NCI-H82 treated with DMSO at 0.1 percent for 48 hours (cell line): Measurements from ENCODE around the gene ENOX2.
"Not testable (repeated sequence)": the region's sequence is repeated elsewhere in the genome, so short reads cannot be mapped to it uniquely, and the experiment has no call there.

Experiments
- DNase-seq: peaks from one replicate; lab custom pipeline; 2025; ENCODE audit not compliant: unreplicated experiment; lab: John Stamatoyannopoulos, UW

The ENOX2 gene

DNA sequence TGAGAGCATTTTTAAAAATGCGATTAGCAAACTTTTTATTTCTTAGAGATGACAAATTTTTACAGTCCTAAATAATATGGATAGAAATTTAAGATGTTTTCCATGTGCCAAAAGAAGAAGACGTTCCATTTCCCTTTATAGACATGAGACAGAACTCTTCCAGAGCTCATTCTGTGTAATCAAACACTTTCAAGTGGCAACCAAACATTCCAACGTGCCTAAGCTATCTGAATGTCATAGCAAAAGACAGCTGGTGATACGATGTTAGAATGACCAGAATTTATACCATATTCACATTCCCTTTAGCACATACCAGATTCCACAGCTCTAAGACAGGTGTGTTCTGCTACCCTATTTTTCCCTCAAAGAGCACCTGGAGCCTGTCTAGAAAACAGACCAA lies 133.2 kb downstream of the ENOX2 start:
- DNase-seq: no peak

DNA sequence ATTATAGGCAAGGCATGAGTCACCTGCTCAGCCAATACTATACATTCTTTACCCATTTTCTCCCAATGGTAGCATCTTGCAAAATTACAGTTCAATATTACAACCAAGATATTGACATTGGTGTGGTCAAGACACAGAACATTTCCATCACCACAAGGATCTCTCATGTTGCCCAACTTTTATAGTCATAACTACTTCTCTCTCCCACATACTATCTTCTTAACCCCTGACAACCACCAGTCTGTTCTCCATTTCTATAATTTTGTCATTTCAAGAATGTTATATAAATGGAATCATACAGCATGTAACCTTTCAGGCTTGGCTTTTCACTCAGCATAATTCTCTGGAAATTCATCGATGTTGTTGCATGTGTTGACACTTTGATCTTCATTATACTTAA lies 144.9 kb downstream of the ENOX2 start:
- DNase-seq: no peak

DNA sequence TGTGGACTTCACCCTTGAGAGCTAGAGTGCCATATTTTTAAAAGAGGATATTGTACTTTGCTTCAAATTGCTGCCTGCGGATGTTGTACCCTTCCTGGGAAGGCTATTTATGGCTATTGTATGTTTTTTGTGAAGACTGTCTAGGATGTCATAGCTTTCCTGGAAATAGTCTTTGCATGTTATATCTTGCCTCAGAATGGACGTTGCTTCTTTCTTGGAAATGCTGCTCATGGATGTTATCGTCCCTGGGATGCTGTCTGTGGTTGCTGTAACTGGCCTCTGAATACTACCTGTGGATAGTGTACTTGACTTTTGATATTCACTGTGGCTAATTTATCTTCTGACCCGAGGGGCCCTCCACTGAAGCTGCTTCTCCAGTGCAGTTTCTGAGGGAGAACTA lies 146.8 kb downstream of the ENOX2 start:
- no peak for DNase-seq

DNA sequence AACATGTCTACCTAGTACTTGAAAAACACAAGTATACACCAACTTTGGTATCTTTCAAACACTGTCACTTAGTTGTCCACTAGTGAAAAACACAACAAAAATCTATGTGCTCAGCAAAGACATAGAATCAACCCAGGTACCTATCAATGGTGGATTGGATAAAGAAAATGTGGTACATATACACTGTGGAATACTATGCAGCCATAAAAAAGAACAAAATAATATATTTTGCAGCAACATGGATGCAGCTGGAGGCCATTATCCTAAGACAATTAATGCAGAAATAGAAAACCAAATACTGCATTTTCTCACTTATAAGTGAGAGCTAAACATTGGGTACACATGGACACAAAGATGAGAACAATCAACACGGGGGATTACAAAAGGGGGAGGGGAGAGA lies 148.7 kb downstream of the ENOX2 start:
- no peak for DNase-seq

DNA sequence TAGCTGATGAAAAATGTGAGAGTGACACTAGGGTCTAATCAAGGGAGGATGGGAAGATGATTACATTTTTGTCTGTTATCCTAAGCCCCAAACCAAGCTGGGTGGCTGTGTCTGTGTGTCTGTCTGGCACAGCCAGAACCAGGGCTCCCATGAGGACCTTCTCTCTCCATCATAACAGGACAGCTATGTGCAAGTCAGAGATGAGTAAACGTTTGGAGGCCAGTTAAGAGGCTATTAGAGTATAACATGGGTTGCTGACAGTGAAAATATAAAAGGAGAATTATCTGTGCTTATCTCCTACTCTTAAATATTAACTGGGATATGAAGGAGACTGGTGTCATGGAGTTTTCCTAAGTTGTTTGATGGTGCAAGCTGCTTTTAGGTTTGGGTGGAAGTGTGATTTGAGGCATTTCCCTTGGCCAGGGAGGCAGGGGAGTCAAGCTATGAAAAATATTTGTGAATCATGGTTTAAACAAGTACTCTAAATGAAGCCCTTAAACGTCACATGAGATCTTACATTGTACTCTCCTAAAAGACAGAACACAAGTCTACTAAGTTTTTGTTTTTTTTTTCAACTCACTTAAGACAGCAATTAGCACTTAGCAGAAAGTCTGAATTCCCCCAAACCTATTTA lies 156.2 kb downstream of the ENOX2 start:
- no peak for DNase-seq

DNA sequence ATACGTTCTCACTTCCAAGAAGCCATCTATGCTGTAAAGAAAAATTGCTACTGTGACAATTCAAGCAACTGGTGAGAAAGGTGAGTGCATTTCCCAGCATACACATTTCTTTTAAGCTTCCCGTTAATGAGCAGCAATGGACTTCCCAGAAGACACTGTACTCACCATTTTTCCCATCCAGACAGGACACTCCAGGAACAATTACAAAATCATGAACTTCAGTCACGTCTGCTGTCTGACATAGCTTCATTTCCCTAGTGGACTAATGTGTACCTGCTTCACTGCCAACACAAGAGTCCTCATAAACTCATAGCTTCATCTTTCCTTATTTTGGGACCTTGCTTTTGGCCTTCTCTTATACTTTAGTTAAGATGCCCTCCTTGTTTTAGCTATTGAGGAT lies 156.9 kb downstream of the ENOX2 start:
- DNase-seq: no peak

DNA sequence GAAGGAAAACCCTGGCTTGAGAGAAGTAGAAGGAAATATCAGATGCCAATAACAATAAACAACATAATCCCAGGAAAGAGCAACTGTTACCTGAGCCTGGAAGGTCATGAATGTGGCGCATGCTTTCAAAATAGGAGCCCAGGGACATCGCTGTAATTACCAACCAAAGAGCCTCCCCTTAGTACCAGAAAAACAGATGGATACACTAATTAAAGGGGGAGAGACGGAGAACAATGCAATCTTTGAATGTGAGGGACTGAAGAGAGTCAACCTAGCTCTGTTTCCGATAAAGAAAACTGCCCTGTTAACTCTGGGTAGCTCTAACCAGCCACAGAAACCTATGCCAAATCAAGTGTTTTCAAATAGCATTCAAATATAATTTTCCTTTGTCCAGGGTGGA lies 161.4 kb downstream of the ENOX2 start:
- DNase-seq: peak; percentile 2

DNA sequence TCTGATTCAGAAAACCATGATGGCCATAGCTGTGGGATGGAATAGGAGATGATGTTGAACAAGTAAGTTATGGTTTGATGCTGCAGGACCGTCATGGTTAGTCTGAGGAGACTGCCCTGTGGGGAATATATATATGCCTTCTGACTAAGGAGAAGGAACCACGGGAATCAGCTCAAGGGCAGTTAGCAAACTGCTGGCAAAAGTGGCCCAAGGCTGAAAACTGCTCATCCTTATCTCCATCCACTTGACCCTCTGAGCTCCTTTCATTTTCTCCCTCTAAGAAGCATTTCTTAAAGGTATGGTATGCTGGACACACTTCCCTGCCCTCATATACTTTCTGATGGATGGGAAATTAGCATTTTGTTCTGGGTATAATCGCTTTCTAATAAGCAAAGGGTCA lies 161.9 kb downstream of the ENOX2 start:
- DNase-seq: no peak

DNA sequence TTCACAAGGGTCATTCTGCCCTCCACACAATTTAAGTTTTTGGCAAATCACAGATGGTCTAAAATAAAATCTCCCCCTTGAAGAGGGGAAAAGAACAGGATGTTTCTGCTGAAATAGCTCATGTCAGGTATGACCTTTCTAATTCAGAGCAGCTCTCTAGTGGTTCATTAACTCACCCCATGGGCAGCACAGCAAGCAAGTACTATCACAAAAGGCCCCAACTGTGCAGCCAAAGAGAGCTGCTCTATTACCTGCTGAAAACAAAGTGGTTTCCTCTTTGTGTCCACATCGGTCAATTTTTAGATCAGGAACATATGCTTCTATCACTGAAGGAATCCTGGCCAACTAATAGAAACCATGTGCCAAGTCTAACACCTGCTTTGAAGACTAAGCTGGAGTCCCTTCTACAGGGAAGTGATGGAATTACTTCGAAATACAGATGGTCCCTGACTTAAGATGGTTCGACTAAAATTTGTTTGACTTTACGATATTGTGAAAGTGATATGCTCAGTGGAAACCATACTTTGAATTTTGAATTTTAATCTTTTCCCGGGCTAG lies 164.3 kb downstream of the ENOX2 start:
- no peak for DNase-seq

DNA sequence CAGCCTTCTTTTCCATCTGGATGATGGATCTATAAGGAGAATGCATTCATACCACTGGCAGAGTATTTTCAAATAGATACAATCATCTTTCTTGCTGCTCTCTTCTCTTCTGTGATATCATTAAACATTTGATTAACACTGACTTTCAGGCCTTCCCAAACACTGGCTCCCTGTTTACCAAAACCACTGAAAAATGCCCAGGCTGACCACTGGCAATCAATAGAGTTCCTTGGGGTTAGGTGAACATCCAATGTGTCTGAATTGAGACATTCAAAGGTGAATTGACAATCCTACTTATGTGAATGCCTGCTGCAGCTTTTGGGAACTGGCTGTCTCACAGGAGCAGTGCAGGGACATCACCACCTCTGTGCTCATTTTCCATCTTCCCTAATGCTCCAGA lies 168.3 kb downstream of the ENOX2 start:
- DNase-seq: no peak

DNA sequence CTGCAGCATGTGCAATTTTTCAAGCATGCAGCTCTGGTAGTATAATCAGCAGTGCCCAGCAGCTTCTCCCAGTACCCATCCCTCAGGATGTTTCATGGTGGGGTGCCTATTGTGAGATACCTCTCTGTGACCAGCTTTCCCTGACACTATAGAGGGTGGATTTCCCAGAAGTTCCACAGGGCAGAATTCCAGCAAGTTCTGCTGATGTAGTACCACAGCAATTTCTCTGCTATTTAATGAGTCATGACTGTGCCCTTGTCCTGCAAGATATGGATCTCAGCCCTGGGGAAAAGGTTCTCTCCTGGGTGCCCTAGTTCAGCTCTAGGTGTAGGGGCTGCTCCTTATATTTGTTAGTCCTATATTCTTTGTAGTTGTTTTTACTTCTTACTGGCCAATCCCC lies 174.8 kb downstream of the ENOX2 start:
- DNase-seq: no peak

DNA sequence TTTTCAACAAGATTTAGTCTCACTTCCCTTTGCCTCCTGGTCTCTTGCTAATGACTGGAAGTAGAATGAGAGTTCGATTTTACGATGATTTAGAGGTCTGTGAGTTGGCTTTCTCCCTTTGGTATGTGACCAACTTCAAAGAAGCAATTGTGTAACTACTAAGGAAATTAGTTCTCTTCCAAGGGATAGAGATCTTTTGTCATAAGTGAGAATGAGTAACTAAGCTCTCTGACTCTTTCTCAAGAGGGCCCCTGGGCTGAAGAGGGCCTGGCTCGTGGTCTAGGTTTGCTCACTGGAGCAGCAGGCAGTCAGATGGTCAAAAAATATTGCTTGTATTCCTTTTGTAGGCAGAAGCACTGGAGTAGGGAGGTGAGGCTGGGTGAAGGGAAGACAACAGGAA lies 176.3 kb downstream of the ENOX2 start:
- DNase-seq: no peak

DNA sequence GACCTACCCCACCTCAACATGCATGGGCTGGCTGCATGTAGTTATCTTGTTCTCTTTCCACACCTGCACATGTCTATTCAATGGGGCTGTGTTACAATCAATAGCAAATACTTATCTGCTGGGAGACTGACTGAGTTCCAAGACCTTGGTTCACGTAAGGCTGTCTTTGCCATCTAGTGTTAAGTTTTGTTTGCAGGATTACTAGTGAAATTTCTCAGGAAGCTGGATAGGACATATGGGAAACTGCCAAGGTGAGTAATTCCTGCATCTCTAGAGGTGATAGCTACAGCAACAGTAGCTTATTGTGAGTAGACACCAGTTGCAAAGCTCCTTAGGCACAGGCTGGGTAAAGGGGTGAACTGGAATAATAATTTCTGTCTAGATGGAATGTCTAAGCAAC lies 177.5 kb downstream of the ENOX2 start:
- DNase-seq: no peak

DNA sequence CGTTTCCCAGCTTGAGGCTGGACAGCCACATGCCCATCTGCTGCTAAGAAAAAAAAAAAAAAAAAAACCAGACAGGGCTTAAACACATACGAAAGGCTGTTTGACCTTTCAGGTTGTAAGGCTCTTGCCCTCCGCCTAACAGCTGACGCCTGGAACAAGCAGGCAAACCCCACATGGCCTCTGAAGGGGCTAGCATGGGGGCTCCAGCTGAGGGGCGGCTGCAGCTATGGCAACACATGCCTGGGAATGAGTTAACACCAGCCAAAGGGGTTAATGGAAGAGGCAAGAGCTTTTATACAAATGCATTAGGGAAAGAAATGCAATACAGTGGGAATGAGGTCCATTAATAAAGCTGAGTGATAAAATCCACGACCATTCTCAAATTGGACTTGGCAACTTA lies 183.6 kb downstream of the ENOX2 start:
- peak; percentile 6 for DNase-seq

DNA sequence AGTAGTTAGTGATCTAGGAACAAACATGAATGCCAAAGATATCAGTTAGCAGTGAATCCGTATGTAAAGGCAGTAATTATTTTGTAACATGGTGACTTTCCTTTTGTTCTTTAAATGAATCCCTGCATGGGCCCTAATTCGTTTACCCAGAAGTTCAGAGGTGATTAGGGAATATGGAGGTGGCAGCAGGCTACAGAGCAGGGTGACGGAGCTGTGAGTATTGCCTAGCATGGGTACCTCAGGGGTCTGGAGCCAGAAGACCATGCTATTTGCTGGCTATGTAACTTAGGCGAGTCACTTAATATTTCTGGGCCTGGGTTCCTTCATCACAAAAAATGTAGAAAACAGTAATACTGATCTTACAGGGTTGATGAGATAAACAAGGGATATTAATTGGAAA lies 184.9 kb downstream of the ENOX2 start:
- DNase-seq: no peak

DNA sequence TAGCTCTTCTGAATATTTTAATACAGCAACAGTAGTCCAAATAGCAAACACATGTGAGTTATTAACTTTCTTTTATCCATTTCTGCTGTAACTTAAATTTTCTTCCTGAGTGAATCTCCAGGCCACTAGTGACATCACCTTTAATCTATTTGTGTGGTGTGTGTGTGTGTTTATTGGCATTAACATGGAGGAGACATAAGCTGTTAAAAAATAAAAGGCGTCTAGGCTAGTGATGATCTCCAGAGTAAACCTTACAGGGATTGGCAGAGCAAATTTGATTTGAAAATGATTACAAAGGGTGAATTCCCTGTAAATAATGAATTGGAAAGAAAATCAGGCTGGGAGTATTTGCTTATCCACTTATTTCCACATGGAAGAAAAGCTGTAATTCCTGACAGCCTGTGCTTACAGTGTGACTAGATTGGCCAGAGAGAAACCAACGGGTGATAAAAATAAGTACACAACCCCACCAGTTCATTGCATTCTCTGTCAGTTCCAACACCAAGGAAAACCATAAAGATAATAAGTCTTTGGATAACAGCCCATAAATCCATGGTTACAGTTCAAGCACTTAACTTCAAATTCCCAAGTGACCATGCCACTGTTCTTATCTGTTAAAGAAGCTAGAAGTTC lies 186.1 kb downstream of the ENOX2 start:
- peak; percentile 35 for DNase-seq

DNA sequence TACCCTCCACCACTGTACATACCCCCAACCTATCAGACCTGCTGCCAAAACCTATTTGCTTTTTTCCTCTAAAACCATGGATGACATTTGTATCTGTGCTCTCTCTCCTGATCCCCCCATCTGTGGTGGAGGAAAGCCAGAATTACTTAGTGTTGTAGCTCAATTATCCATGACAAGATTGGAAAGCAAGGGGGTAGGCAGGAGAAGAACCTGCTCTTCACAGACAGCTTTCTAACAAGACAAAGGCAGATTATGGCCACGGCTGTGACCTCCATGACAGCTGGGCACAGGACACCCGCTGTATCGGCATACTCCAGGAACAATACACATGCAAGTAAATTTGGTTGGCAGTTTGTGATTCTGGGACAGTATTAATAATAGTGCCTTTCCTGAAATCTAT lies 186.7 kb downstream of the ENOX2 start:
- DNase-seq: peak; percentile 43

DNA sequence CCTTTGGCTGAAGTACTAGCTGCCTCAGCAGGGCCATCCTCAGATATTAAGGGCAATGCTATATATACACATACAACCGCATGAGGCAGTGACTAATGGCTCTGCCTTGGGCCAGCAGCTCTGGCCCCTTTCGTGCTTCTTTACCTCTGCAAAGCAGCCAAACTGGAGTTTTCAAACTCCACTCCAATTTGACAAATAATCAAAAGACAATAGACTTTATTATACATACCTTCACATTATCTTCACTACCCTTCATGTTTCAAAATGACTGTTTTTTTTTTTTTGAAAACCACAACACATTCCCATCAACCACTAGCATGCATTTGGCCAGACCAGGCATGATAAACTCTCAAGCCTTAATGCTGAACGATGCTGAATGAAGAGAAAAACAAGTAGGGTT lies 187.7 kb downstream of the ENOX2 start:
- DNase-seq: no peak

DNA sequence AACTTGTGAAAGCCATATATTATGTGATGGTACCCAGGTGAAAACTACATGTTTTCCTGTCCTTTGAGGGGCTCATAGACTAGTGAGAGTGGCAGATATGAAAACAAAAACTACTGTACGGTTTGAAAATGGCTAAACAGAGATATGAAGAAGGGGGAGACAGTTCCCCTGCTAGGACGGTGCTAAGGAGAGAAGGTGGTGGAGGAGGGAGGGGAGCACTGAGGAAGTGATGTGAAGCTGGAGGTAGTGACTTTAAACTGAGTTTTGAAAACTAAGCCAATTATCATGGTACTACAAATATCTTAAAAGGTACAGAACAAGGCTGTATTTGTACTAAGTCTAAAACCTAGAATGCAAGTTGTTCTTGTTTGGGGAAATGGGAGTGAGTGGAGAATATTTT lies 188.3 kb downstream of the ENOX2 start:
- no peak for DNase-seq

DNA sequence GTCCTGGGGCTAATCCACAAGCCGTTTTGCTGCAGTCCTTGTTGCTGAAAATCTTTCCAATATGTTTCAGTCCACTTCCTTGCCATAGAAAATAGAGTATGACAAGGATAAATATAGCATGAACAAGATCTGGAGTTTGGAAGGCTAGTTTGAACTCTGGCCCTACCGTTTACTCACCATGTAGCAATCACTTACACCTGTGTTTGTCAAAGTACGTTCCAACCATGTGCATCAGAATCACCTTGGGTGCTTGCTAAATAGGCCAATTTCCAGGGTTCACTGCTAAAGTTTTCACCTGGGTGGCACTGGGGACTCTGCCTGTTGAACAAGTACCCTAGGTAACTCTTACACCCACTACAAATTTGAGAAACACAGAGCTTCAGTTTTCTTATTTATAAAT lies 188.9 kb downstream of the ENOX2 start:
- DNase-seq: no peak

DNA sequence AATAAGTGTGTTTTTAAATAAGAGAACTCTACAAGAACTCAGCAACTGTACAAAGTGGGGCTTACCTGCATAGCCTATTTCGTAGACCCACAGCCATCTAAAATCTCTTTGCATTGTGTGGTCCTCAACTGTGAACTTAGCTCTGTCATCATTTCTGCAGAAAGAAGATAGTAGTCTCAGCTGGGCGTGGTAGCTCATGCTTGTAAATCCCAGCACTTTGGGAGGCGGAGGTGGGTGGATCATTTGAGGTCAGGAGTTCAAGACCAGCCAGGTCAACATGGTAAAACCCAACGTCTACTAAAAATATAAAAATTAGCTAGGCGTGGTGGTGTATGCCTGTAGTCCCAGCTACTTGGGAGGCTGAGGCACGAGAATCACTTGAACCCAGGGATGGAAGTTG lies 193.8 kb downstream of the ENOX2 start:
- not testable (repeated sequence) for DNase-seq

DNA sequence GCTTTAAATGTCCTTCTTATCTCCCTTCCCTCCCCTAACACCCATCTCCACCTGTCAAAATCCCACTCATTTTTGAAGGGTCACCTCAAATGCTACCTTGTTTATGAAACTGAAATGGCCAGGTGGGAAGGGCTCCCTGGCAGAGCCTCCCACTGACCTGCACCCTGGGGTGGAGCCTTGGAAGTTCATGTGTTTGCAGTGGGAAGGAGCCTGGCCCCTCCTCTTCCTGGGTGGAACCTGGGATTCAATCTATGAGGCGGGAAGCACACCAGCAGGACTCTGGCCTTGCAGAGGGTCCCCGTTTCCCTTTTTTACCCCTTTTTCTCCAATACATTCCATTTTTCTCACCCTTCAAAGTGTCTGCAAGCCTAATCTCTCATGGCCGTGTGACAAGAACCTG lies 197.4 kb downstream of the ENOX2 start:
- DNase-seq: no peak
